HepG2 (cell line): ENCODE results near the gene GALNT10. TPM values are rescaled to one million over a fixed set of nuclear protein-coding genes. Genes with fewer than 3 reads are reported as not detected.

ENCODE experiments used
- ADNP ChIP-seq: sonication (generic); formaldehyde crosslinking; IDR thresholded peaks from 2 replicates; pipeline ENCODE4 v1.4.0; 2020; ENCODE audit warnings: missing genetic modification reagents
- CBX1 ChIP-seq: IDR thresholded peaks from one replicate; pipeline ENCODE4 v1.6.1; 2016; ENCODE audit warnings: antibody characterized with exemption, low read depth
- CERS6 ChIP-seq: sonication (generic); formaldehyde crosslinking; IDR thresholded peaks from 2 replicates; pipeline ENCODE4 v1.5.0; 2020; ENCODE audit warnings: missing genetic modification reagents
- CHCHD3 ChIP-seq: sonication (generic); formaldehyde crosslinking; IDR thresholded peaks from 2 replicates; pipeline ENCODE4 v1.8.0; 2022; ENCODE audit warnings: mild to moderate bottlenecking, missing genetic modification reagents, moderate library complexity
- DMTF1 ChIP-seq: sonication (generic); formaldehyde crosslinking; IDR thresholded peaks from 2 replicates; pipeline ENCODE4 v1.4.0; 2020; ENCODE audit warnings: mild to moderate bottlenecking, missing genetic modification reagents
- FOXM1 ChIP-seq: sonication (generic); formaldehyde crosslinking; IDR thresholded peaks from 2 replicates; pipeline ENCODE4 v1.5.0; 2020; ENCODE audit warnings: missing genetic modification reagents
- GTF3A ChIP-seq: sonication (generic); formaldehyde crosslinking; conservative IDR thresholded peaks from 2 replicates; pipeline ENCODE4 v1.4.0; 2020; ENCODE audit warnings: mild to moderate bottlenecking, missing genetic modification reagents
- HMG20A ChIP-seq: IDR thresholded peaks from 2 replicates; pipeline ENCODE4 v1.6.1; 2016; ENCODE audit warnings: borderline replicate concordance
- NCOR1 ChIP-seq: fragments of 200-600 bp; sonication (generic); IDR thresholded peaks from 2 replicates; pipeline ENCODE4 v1.7.0; 2017; ENCODE audit warnings: antibody characterized with exemption, low read length, borderline replicate concordance
- NFKBIZ ChIP-seq: IDR thresholded peaks from 2 replicates; pipeline ENCODE4 v1.6.1; 2018; ENCODE audit warnings: missing genetic modification reagents, missing compliant biosample characterization
- SAP130 ChIP-seq: IDR thresholded peaks from 2 replicates; pipeline ENCODE4 v1.6.1; 2016; ENCODE audit warnings: low read depth
- SIN3A ChIP-seq: IDR thresholded peaks from 2 replicates; pipeline ENCODE4 v1.6.1; 2011; ENCODE audit warnings: low read depth, mild to moderate bottlenecking, control low read depth, low read length, borderline replicate concordance
- SOX6 ChIP-seq, 2 experiments: fragments of 450-650 bp in 1 of 2; sonication (generic) in 1 of 2; formaldehyde crosslinking in 1 of 2; IDR thresholded peaks; 2 replicates each; pipeline versions ENCODE4 v1.4.0 to v1.6.1; 2017 to 2020; ENCODE audit warnings: antibody characterized with exemption in 1 of 2, mild to moderate bottlenecking in 1 of 2, missing genetic modification reagents in 1 of 2
- SP5 ChIP-seq: IDR thresholded peaks from 2 replicates; pipeline ENCODE4 v1.6.1; 2016; ENCODE audit warnings: low read depth, borderline replicate concordance
- TGIF2 ChIP-seq: IDR thresholded peaks from 2 replicates; pipeline ENCODE4 v1.6.1; 2016; ENCODE audit warnings: control low read depth, missing compliant biosample characterization
- XRCC5 ChIP-seq: fragments of 200-400 bp; formaldehyde crosslinking; optimal IDR thresholded peaks from 2 replicates; pipeline ENCODE3; 2017; ENCODE audit warnings: mild to moderate bottlenecking, low read length
- ZMYM3 ChIP-seq: sonication (generic); formaldehyde crosslinking; IDR thresholded peaks from 2 replicates; pipeline ENCODE4 v1.5.1; 2020; ENCODE audit warnings: mild to moderate bottlenecking, missing genetic modification reagents
- ZNF350 ChIP-seq: sonication (generic); formaldehyde crosslinking; IDR thresholded peaks from 2 replicates; pipeline ENCODE4 v1.4.0; 2020; ENCODE audit warnings: mild to moderate bottlenecking, low read depth, missing genetic modification reagents, borderline replicate concordance
- ZNF484 ChIP-seq: sonication (generic); formaldehyde crosslinking; IDR thresholded peaks from 2 replicates; pipeline ENCODE4 v1.5.1; 2020; ENCODE audit warnings: mild to moderate bottlenecking, low read depth, missing genetic modification reagents, borderline replicate concordance
- ZNF547 ChIP-seq: sonication (generic); formaldehyde crosslinking; IDR thresholded peaks from 2 replicates; pipeline ENCODE4 v1.5.1; 2020; ENCODE audit warnings: mild to moderate bottlenecking, missing genetic modification reagents
- ZNF674 ChIP-seq: sonication (generic); formaldehyde crosslinking; IDR thresholded peaks from 2 replicates; pipeline ENCODE4 v1.5.0; 2020; ENCODE audit warnings: low read depth, mild to moderate bottlenecking, missing genetic modification reagents
- ZNF678 ChIP-seq: sonication (generic); formaldehyde crosslinking; IDR thresholded peaks from 2 replicates; pipeline ENCODE4 v1.4.0; 2020; ENCODE audit warnings: mild to moderate bottlenecking, missing genetic modification reagents
- polyA plus RNA-seq, 8 experiments: library from polyadenylated mRNA; depleted of rRNA in 3 of 8; stranded (reverse) in 7 of 8; unstranded in 1 of 8; fragments of >200 nt; fragmentation: Illumina TruSeq in 4 of 8; extraction: Trizol in 4 of 8; gene quantifications; 2 replicates each; pipeline versions ENCODE4 v1.2.1 to v1.2.3, GENCODE V29; 2011 to 2016; ENCODE audit warnings: low read depth in 4 of 8, missing spikeins in 1 of 8, mixed read lengths in 1 of 8; ENCODE audit not compliant: insufficient read depth in 1 of 8
- total RNA-seq, 5 experiments: library from RNA; depleted of rRNA; stranded (reverse); fragments of >200 nt; fragmentation: Illumina TruSeq; extraction: Trizol; gene quantifications; 2 replicates each; pipeline ENCODE4 v1.2.3, GENCODE V29; 2016; ENCODE audit warnings: low read depth in 1 of 5
- TF ChIP-seq, protein P1 (sequence below): IDR thresholded peaks from 2 replicates; pipeline ENCODE4 v1.6.1; 2016
- TF ChIP-seq, protein P2 (sequence below): sonication (generic); formaldehyde crosslinking; IDR thresholded peaks from 2 replicates; pipeline ENCODE4 v1.4.0; 2020; ENCODE audit warnings: missing genetic modification reagents; ENCODE audit errors: not compliant biosample characterization
- TF ChIP-seq, protein P3 (sequence below): sonication (generic); formaldehyde crosslinking; IDR thresholded peaks from 2 replicates; pipeline ENCODE4 v1.5.0; 2020; ENCODE audit warnings: mild to moderate bottlenecking, missing genetic modification reagents

Gene GALNT10
- total and polyA plus RNA-seq, 2 of the 13 experiments (the other 11 are each of a cell fraction or from before 2014, with no cell fraction given) = 8.1 to 11.2 TPM

DNA sequence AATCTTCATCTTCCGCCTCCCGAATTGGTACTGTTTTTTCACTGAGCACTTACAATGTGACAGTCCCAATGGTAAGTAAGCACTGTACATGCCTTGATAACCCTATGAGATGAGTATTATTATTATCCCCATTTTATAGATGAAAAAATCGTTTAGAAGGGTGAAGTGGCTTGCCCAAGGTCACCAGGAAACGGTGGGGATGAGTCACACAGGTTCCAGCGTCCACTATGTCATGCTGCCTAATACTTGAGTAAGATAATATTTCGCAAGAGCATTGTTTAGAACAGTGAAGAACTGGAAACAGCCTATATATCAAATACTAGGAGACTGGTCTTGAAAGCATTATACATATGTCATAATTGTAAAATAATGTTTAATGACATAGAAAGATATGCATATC lies 274.6 kb downstream of the GALNT10 start (continued):
- TF ChIP-seq, protein P1, sequence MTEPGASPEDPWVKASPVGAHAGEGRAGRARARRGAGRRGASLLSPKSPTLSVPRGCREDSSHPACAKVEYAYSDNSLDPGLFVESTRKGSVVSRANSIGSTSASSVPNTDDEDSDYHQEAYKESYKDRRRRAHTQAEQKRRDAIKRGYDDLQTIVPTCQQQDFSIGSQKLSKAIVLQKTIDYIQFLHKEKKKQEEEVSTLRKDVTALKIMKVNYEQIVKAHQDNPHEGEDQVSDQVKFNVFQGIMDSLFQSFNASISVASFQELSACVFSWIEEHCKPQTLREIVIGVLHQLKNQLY (CRISPR knock-in tag) = no peak
- no peak for TF ChIP-seq FOXM1
- no peak for TF ChIP-seq ZMYM3
- TF ChIP-seq SIN3A = no peak
- TF ChIP-seq ADNP (CRISPR knock-in tag) = no peak
- peak; percentile 56; the same call in 1 of the 2 replicates for TF ChIP-seq HMG20A (CRISPR knock-in tag)
- no peak for TF ChIP-seq NFKBIZ (CRISPR knock-in tag)
- no peak for TF ChIP-seq ZNF484 (CRISPR knock-in tag)
- TF ChIP-seq ZNF547 = no peak
- no peak for TF ChIP-seq TGIF2 (CRISPR knock-in tag)
- TF ChIP-seq ZNF674 (CRISPR knock-in tag) = no peak
- TF ChIP-seq ZNF350 (CRISPR knock-in tag) = no peak
- TF ChIP-seq CBX1 = no peak
- TF ChIP-seq GTF3A (CRISPR knock-in tag) = no peak
- TF ChIP-seq, protein P2, sequence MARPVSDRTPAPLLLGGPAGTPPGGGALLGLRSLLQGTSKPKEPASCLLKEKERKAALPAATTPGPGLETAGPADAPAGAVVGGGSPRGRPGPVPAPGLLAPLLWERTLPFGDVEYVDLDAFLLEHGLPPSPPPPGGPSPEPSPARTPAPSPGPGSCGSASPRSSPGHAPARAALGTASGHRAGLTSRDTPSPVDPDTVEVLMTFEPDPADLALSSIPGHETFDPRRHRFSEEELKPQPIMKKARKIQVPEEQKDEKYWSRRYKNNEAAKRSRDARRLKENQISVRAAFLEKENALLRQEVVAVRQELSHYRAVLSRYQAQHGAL = no peak
- TF ChIP-seq, protein P3, sequence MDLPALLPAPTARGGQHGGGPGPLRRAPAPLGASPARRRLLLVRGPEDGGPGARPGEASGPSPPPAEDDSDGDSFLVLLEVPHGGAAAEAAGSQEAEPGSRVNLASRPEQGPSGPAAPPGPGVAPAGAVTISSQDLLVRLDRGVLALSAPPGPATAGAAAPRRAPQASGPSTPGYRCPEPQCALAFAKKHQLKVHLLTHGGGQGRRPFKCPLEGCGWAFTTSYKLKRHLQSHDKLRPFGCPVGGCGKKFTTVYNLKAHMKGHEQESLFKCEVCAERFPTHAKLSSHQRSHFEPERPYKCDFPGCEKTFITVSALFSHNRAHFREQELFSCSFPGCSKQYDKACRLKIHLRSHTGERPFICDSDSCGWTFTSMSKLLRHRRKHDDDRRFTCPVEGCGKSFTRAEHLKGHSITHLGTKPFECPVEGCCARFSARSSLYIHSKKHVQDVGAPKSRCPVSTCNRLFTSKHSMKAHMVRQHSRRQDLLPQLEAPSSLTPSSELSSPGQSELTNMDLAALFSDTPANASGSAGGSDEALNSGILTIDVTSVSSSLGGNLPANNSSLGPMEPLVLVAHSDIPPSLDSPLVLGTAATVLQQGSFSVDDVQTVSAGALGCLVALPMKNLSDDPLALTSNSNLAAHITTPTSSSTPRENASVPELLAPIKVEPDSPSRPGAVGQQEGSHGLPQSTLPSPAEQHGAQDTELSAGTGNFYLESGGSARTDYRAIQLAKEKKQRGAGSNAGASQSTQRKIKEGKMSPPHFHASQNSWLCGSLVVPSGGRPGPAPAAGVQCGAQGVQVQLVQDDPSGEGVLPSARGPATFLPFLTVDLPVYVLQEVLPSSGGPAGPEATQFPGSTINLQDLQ (CRISPR knock-in tag) = no peak
- no peak for TF ChIP-seq ZNF678 (CRISPR knock-in tag)
- TF ChIP-seq SAP130 (CRISPR knock-in tag) = peak; percentile 35; the same call in 1 of the 2 replicates
- no peak for TF ChIP-seq SP5 (CRISPR knock-in tag)
- TF ChIP-seq XRCC5 = no peak
- TF ChIP-seq CERS6 = no peak
- no peak for TF ChIP-seq NCOR1
- no peak for TF ChIP-seq SOX6 (IDR thresholded peaks at IDR 0.05)
- no peak for TF ChIP-seq SOX6 (CRISPR knock-in tag; IDR thresholded peaks at IDR 0.05)
- no peak for TF ChIP-seq DMTF1 (CRISPR knock-in tag)
- TF ChIP-seq CHCHD3 (CRISPR knock-in tag) = no peak
